GM18505 (cell line): Measurements from ENCODE around the gene MLLT3.

Source experiments
- ATAC-seq: cut with Tn5 transposase; IDR thresholded peaks from one replicate; pipeline ENCODE4 v1.9.1; 2021; ENCODE audit not compliant: unreplicated experiment
- POLR2A ChIP-seq: IDR thresholded peaks from 4 replicates; pipeline ENCODE4 v1.6.1; 2011; ENCODE audit warnings: borderline replicate concordance; ENCODE audit not compliant: insufficient read depth, insufficient read length; ENCODE audit errors: extremely low read depth

The MLLT3 gene

DNA sequence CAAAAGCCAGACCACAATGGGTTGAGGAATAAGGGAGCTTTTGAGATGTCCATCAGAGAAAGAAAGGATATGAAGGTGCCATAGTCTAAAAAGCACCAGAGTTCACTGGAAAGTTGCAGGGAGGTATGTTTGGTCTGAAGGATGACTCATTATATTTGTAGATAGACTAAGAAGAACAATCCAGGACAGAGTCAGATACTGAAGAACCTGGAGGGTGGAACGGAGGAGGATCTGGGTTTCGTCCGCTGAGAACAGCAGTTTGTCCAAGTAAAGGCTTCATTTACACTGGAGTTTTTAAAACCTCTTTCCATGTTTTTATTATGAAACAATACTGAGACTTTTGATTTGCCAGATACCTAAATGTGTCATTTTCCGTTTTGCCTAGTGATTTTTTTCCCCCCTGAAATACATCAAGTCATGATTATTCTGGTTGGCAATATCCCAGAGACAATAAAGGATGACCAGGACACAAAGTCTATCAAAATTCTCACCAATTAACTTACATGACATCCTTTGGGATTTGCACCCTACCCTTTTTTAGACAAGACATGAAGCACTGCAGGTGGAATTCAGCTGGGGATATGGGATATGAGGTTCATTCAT lies 219.9 kb downstream of the MLLT3 start:
- TF ChIP-seq POLR2A: no peak
- ATAC-seq: no peak

DNA sequence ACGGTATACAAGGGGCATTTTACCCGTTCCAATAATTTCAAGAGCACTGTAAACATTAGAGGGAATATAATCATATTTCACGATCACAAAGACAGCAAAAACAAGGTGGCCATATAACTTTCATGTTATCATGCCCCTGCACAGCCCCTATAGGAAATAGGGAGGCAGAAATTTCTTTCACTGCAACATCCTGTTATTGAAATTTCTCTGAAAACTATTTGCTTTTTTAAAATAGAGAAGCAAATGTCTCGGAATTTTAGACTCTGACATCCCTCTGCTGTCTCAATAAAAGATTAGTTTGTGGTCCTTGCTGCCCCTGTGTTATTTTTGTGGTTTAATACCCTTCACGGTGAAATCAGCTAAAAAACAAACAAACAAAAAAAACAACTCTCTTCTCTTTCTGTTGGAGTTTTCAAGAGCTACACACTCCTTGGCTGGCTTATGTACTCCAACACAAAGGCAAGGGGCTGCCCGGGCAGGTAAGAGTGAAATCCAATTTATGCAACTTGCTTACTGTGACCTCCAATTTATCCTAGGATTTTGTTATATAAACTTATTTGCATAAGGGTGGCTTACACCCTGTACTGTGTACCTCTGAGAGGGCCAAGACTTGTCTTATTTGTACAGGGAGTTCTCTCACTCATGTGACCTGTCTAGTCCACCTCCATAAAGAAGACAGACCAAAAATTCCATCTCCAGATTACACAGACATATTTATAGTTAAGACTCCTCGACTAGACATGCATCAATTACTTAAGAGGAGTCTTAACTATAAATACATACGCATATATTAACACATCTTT lies 223.6 kb downstream of the MLLT3 start:
- no peak for ATAC-seq
- TF ChIP-seq POLR2A: no peak

DNA sequence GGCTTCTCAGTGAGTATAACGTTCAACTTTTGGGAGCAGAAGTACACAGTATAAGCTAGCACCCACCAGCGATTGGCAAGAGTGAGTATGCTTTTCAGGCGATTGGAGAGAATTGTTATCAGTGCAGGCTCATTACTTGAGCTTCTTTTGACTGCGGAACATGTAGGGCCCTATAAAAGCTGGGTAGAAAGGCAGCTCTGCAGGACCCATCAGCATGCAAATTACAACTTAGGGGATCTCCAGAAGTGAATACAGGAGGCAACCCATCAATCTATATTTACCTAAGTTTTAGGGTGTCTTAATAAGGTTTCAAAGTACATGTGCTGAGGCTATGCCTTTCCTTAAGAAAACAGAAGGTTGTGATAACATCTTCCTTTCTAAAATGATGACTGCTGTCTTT lies 225.0 kb downstream of the MLLT3 start:
- TF ChIP-seq POLR2A: no peak
- ATAC-seq: no peak

DNA sequence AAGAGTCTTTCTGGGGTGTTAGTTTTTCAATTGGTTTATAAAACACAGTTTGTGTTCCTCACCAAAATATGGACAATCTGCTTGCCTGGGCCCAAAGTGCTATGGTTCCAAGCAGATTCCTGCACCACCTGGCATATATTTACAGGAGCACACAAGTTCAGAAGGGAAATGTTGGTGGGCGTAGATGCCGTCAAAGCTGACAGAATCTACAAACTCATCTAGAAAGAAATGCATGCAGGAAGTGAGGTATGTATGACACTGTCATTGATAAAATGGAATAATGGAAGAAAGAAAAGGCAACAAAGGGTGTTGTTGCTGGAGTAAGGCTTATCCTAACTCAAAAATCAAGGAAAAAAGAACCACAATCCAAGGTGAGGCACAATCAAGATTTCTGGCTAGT lies 225.8 kb downstream of the MLLT3 start:
- ATAC-seq: no peak
- no peak for TF ChIP-seq POLR2A

DNA sequence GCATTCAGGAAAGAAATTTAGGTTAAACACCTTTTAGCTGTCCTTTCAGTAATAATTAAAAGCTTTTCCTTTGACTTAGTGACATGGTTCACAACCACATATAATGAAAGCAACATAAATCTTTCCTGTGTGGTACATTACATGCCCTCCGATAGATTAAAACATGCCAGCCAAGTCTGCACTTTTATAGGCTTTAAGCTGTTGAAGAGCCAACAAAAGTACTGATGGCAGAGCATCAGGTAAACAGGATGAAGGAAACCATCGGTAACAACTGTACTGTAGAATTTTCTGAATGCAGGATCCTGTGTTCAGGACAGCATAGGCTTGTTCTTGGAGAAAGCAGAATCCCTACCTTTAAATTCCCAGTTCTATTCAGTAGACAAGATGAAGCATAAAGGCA lies 226.6 kb downstream of the MLLT3 start:
- ATAC-seq: no peak
- TF ChIP-seq POLR2A: no peak

DNA sequence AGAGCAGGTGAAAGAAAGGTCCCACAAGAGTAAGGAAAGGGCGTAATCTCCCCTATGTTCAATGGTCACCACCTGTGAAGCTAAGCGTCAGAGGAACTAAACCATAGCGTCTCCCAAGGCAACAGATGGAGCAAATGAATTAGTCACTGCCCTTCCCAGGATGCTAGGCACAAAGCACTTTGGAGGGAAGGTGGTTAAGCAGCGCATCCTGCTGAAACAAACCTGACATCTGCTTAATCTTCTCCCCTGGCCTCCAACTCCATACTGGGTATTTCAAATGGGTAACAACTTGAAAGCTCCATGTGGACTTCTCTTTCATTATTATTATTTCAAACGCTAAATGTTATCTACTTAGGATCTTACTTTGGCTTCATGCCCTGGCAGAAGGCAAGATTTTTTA lies 227.3 kb downstream of the MLLT3 start:
- TF ChIP-seq POLR2A: no peak
- ATAC-seq: no peak

DNA sequence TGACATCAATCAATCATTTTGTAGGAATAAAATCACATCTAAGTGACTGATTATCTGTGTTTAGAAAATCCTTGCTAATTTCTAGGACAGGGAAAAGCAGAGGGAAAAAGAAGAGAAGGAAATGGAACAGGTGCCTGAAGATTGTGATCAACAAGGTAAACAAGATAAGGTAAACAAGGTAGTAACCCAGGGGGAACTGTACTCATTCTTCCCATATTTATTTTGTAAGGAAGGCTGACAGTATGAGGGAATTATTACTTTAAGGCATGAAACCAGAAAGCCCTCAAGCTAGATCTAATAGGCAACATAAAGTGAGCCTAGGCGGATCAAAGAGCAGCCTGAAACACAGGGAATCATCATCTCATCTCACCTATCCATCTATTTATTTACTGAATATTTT lies 231.1 kb downstream of the MLLT3 start:
- no peak for ATAC-seq
- TF ChIP-seq POLR2A: no peak

DNA sequence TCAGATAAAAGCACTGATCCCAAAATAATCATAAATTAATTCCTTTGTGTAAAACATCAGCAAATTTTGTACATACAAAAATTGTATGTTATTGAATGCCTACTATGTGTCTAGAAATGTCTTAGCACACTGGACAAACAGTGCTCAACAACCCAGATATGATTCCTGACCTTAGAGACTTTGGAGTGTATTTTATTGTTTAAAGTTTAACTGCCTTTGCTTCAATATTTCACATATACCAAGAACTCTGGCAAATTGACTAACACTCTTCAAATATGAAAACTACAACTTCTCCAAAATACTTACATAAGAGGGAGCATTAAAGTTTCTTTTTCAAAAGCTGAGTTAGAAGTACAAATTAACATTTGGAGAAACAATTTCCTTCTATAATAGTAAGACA lies 231.9 kb downstream of the MLLT3 start:
- no peak for ATAC-seq

DNA sequence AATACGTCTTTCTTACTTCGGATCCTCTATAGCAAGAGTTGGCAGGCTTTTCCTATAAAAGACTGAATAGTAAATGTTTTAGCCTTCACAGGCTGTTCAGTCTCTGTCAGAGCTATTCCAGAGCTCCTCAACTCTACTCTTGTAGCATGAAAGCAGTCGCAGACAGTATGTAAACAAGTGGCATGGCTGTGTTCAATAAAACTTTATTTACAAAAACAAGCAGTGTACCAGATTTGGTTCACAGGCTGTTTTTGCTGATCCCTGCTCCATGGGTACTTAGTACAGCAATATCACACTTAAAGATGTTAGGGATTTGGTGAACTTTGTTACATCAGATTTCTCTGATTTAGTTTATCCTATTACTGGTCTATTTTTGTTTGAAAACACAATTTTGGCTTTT lies 235.2 kb downstream of the MLLT3 start:
- TF ChIP-seq POLR2A: no peak
- ATAC-seq: no peak

More for the DNA sequence above, 231.9 kb downstream of the MLLT3 start:
- TF ChIP-seq POLR2A: no peak

DNA sequence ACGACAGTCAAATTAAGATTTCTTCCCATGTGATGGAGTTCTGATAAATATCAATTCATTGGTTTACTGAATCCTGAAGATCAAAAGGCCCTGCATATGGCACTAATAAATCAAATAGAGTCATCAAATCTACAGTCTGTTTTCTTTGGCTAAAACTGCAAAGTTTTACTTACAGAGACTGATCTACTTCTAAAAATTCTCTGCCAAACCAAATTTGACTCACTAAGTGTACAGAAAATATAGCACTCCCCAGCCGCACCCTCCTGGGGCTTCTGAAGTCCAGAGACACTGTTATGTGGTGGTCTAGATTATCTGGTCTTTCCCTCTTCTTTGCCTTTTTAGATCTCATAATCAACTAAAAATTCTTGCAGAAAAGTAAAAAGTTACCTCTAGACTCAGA lies 237.7 kb downstream of the MLLT3 start:
- ATAC-seq: no peak
- no peak for TF ChIP-seq POLR2A

DNA sequence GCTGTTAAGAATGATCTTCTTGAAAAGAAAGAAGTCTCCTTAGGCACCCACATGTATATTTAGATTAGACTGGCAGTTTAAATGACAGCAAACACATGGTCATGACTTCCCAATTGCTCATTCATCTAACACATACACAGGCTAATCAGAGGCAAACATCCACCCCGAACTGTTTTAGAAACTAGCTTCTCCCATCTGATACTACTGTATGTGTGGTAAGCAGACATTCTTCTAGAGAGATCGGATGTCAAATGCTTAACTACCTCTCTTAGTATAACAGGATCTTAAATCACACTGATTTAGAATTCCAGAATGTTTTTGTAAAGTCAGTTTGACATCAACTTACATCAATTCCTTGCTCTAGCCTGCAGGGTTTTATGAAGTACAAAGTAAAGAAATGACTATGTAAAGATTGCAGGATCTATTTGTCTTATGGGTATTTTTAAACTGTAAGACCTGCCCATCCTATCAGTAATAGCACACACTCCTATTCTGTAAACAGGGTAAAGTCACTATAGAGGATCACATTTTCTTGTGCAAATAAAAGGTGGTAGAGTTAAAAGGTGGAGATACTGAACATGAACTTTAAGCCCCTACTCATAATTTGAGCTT lies 239.7 kb downstream of the MLLT3 start:
- no peak for TF ChIP-seq POLR2A
- ATAC-seq: no peak

DNA sequence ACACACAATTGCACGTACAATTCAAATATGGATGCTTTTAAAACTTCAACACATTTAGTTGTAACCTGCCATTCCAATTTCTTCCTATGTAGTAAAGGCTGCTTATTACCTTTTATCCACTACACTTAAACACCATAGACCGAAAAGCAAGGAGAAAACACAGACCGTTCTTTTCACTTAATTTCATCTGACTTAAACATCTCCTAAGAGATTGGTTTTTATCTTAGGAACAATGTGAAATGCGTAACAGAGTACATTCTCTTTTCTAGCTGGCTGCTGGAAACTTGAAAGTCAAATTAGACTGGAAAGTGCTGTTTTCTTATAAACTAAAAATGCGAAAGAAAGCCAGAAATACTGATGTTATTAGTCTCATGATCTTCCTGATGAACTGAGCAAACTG lies 241.8 kb downstream of the MLLT3 start:
- ATAC-seq: no peak
- no peak for TF ChIP-seq POLR2A

DNA sequence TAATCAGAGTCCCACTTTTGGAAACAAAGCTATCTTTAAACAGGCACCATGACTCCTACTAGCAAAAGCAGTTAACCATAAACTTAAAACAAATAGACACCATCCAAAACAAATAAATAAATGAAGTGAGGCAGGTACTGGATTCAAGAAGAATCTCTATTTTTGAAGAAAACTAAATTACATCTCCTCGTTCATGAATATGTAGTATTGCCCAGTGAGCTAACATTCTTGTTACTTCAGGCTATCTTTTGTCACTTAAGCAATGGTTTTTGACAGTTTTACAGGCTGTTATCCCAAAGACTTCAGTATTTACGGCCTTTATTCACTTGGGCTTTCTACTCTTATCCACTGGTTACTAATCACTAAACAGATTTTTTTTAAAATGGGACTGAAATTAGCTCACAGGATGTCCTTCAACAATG lies 242.5 kb downstream of the MLLT3 start:
- TF ChIP-seq POLR2A: no peak
- no peak for ATAC-seq

DNA sequence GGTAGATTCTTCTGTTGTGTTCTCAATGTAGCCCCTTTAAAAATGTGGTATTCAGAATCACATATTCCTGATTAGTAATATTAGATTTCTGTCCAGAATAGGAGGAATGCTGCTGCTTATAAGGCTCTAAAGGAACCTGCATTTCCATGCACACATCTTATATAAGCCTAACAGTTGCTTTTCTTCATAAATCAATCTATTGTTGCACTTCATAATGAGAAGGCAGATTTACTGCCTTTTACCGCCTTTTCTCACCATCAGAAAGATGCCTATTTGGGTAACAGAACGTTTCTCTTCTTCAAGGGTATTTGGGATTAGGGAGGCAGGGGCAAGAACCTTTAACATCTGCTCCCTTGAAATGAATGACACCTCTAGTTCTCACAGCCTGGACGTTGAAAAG lies 243.4 kb downstream of the MLLT3 start:
- TF ChIP-seq POLR2A: no peak
- no peak for ATAC-seq
